Measurements from ENCODE around the gene DIAPH1.

DIAPH1 gene

GRCh38 chr5:141477044-141477575 is 141.7 kb downstream of the DIAPH1 start:
- DNase-seq = no peak

- DNase-seq = no peak
These were observed 142.5 kb downstream of the DIAPH1 start for GRCh38 chr5:141476132-141476911.

GRCh38 chr5:141475625-141476131 is 143.1 kb downstream of the DIAPH1 start, which contains the start of gene PCDHGC3:
PCDHGC3 (plus strand) TSS chr5:141475966; CDS start chr5:141476117, 151 bp downstream.
- DNase-seq = peak; percentile 40

- DNase-seq = no peak
These were observed 153.4 kb downstream of the DIAPH1 start for GRCh38 chr5:141465351-141465750.
